ENCODE data around the gene FIGNL1.

The FIGNL1 gene

DNA sequence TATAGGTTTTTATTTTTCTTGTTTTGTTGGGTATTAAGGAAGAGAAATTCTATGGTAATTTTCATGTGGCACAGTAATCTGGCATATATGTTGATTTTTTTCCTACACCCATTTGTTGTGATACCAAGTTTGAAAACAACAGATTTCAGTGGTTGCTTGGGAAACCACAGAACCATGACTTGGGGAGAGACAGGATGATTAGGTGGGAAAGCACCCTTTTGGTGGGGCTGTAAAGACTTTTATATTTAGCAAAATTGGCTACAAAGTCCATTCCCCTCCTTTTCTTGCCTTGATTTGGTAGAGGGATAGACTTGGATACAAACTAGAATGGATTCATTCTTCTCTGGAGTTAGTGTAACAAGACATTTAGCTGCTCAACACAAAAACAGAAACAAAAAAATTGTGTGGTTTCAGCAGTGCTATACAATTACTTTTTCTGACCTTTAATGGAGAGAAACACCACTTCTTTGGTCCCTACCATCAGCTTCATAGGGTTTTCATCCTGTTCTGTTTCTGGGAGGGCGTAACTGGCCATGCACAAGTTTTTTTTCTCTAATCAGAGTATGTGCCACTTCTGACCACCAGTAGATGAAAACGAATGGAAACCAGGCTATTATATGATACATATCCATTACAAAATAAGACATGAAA, 52.7 kb downstream of the FIGNL1 start:
- Mint-ChIP-seq H3K9me3 (no peaks in the 10 kb centered on the region), H3K4me1 (peaks cover 70% of the 10 kb centered on the region), H3K36me3 (ENCODE audit: insufficient read depth) (peaks cover 76% of the 10 kb centered on the region), H3K27me3 (no peaks in the 10 kb centered on the region), H3K4me3 (peak overlapping the region; percentile 48), H3K27ac (ENCODE audit: low read depth) (peak overlapping the region; percentile 88)
- DNase-seq (ENCODE audit: low spot score in 2 of 2) (no peak), ATAC-seq (replicated peaks; ENCODE audit: extremely low read depth, poor library complexity, severe bottlenecking) (peak; percentile 59)

DNA sequence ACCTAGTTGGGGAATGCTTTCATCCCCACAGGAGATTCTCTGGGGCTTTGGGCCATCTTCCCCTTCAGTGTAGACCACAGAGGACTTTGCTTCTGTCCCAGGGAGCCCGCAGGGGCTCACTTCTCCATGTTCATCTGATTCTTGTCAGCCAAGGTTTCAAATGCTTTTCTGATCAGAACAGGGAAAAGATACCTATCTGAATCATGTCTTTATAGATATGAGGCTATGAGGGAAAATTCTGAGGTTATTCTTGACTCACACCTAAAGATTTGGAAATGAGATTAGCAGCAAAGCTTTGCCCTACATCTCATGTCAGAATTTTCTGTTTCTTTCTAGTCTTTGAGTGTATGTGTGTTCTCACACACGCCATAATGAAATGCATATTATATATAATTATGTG, 53.3 kb downstream of the FIGNL1 start:
- Mint-ChIP-seq H3K27me3 (no peaks in the 10 kb centered on the region), H3K4me1 (peaks cover 73% of the 10 kb centered on the region), H3K4me3 (peak overlapping the region; percentile 48), H3K9me3 (no peaks in the 10 kb centered on the region), H3K36me3 (ENCODE audit: insufficient read depth) (peaks cover 75% of the 10 kb centered on the region), H3K27ac (ENCODE audit: low read depth) (peak overlapping the region; percentile 88)
- ATAC-seq (replicated peaks; ENCODE audit: extremely low read depth, poor library complexity, severe bottlenecking) (peak; percentile 28), DNase-seq (ENCODE audit: low spot score in 2 of 2) (no peak)

DNA sequence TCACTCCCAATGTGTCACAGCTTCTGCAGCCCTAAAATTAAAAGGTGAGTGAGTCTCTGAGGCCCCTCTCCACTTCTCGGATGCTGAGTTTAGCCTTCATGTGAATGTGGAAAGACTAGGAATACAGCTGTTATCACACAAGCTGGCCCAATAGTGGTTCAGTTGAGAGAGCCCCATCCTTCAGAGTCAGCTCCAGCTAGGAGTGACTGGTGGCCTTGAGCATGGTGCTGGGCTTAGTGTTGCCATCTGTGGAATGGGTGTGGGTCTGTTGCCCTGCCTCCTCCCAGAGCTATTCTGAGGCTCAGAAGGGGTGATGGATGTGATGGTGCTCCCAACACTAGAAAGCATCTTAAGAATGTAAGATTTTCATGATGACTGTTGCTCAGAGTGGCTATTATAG, 55.8 kb downstream of the FIGNL1 start:
- peak overlapping the region; percentile 91 for H3K27ac Mint-ChIP-seq (ENCODE audit: low read depth)
- peaks cover 85% of the 10 kb centered on the region for H3K4me1 Mint-ChIP-seq
- no peak for ATAC-seq (replicated peaks; ENCODE audit: extremely low read depth, poor library complexity, severe bottlenecking)
- DNase-seq (ENCODE audit: low spot score in 2 of 2), result no peak
- no peaks in the 10 kb centered on the region for H3K27me3 Mint-ChIP-seq
- no peaks in the 10 kb centered on the region for H3K9me3 Mint-ChIP-seq
- peak overlapping the region; percentile 72 for H3K4me3 Mint-ChIP-seq
- peaks cover 76% of the 10 kb centered on the region for H3K36me3 Mint-ChIP-seq (ENCODE audit: insufficient read depth)

All from central memory CD8-positive, alpha-beta T cell (primary cell).